Measurements from ENCODE around the gene BRD9.

- TF ChIP-seq POLR2A (IDR thresholded peaks at IDR 0.05) (no peak), CTCF (IDR thresholded peaks at IDR 0.05) (no peak), POLR2AphosphoS5 (IDR thresholded peaks at IDR 0.05) (no peak), EP300 (IDR thresholded peaks at IDR 0.05; ENCODE audit: low read depth) (no peak)
Observed at GRCh38 chr5:886716-887325, 5.8 kb downstream of the BRD9 start.

Measured in transverse colon (tissue), 4 donors.